H1 (cell line): ENCODE measurements around the gene TLL2. TPM values are rescaled to one million over a fixed set of nuclear protein-coding genes. Genes with fewer than 3 reads are reported as not detected.

Experiments
- CTCF ChIA-PET: fragments of 300-600 bp; sonication (Branson Sonifier 250); formaldehyde crosslinking; loops from one replicate; lab custom pipeline; 2021; ENCODE audit not compliant: partially characterized antibody; lab: Charles Lee
- POLR2A ChIA-PET: fragments of 300-600 bp; sonication (Branson Sonifier 250); formaldehyde crosslinking; loops from one replicate; lab custom pipeline; 2021; ENCODE audit warnings: inconsistent platforms; ENCODE audit not compliant: partially characterized antibody; lab: Charles Lee
- DNase-seq, 2 experiments: peaks; one replicate each; pipeline versions ENCODE4 v3.0.0 to v3.0.0-alpha.2; 2010 to 2022; ENCODE audit warnings: low spot score in 2 of 2, low read depth in 1 of 2, mixed read lengths in 1 of 2
- FAIRE-seq: peaks from 2 replicates; lab custom pipeline; 2011; peaks lifted over from hg19 to GRCh38; lab: Jason Lieb, UNC
- H2AFZ ChIP-seq: 2 replicates; pipeline ENCODE4 v1.8.1; 2012; ENCODE audit warnings: low read length, inconsistent platforms
- H2AK5ac ChIP-seq: 2 replicates; pipeline ENCODE4 v1.6.1; 2013; ENCODE audit warnings: low read depth, low read length
- H2BK120ac ChIP-seq: replicated peaks from 2 replicates; pipeline ENCODE3; 2013; ENCODE audit warnings: low read depth, low read length, inconsistent platforms
- H2BK12ac ChIP-seq: 2 replicates; pipeline ENCODE4 v1.6.1; 2013; ENCODE audit warnings: low read depth, low read length
- H2BK15ac ChIP-seq: 2 replicates; pipeline ENCODE4 v1.6.1; 2013; ENCODE audit warnings: low read length
- H2BK20ac ChIP-seq: 2 replicates; pipeline ENCODE4 v1.6.1; 2013; ENCODE audit warnings: low read length
- H2BK5ac ChIP-seq: 2 replicates; pipeline ENCODE4 v1.6.1; 2013; ENCODE audit warnings: low read depth, low read length
- H3K14ac ChIP-seq: 2 replicates; pipeline ENCODE4 v1.6.1; 2013; ENCODE audit warnings: inconsistent platforms; ENCODE audit not compliant: insufficient read length
- H3K18ac ChIP-seq: 2 replicates; pipeline ENCODE4 v1.6.1; 2013; ENCODE audit warnings: low read length; ENCODE audit errors: extremely low read depth
- H3K23ac ChIP-seq: 2 replicates; pipeline ENCODE4 v1.6.1; 2013; ENCODE audit warnings: inconsistent platforms; ENCODE audit not compliant: insufficient read length
- H3K23me2 ChIP-seq: 2 replicates; pipeline ENCODE4 v1.6.1; 2013; ENCODE audit warnings: low read depth, low read length
- H3K27ac ChIP-seq: 2 replicates; pipeline ENCODE4 v1.6.1; 2011; ENCODE audit warnings: low read depth, low read length, inconsistent platforms
- H3K27me3 ChIP-seq, 4 experiments: replicated peaks in 1 of 4; 1 replicate in 1 of 4; 2 replicates in 3 of 4; pipeline versions ENCODE4 v1.6.1 to v1.8.1; 2011 to 2013; ENCODE audit warnings: low read length in 3 of 4, mild to moderate bottlenecking in 3 of 4, inconsistent platforms in 2 of 4, mixed read lengths in 2 of 4, moderate library complexity in 1 of 4; ENCODE audit not compliant: control insufficient read depth in 3 of 4, insufficient read depth in 3 of 4; ENCODE audit errors: extremely low read depth in 1 of 4
- H3K36me3 ChIP-seq, 4 experiments: 2 replicates each; pipeline versions ENCODE4 v1.6.1 to v1.8.1; 2011 to 2013; ENCODE audit warnings: mild to moderate bottlenecking in 4 of 4, low read length in 3 of 4, moderate library complexity in 2 of 4, control low read depth in 1 of 4, inconsistent platforms in 1 of 4; ENCODE audit not compliant: insufficient read depth in 4 of 4, control insufficient read depth in 2 of 4
- H3K4ac ChIP-seq: replicated peaks from 2 replicates; pipeline ENCODE3; 2013; ENCODE audit warnings: low read length, low read depth, mixed read lengths, inconsistent platforms; ENCODE audit not compliant: insufficient read length
- H3K4me1 ChIP-seq, 4 experiments: replicated peaks in 1 of 4; 1 replicate in 1 of 4; 2 replicates in 3 of 4; pipeline versions ENCODE4 v1.6.1 to v1.8.1; 2011 to 2013; ENCODE audit warnings: low read length in 3 of 4, inconsistent platforms in 2 of 4, mixed read lengths in 1 of 4; ENCODE audit not compliant: insufficient read depth in 4 of 4, control insufficient read depth in 3 of 4
- H3K4me2 ChIP-seq, 2 experiments: 2 replicates each; pipeline versions ENCODE4 v1.6.1 to v1.8.1; 2011 to 2013; ENCODE audit warnings: low read depth in 2 of 2, low read length in 2 of 2, control low read depth in 1 of 2, inconsistent platforms in 1 of 2, mild to moderate bottlenecking in 1 of 2; ENCODE audit not compliant: insufficient read depth in 1 of 2
- H3K4me3 ChIP-seq, 4 experiments: fragments of 200-600, 300-600 bp in 1 of 4; sonication (generic), shearing (Covaris generic), sonication (Bioruptor Twin) in 1 of 4; 2 replicates each; pipeline versions ENCODE4 v1.5.1 to v1.8.1; 2011 to 2016; ENCODE audit warnings: low read length in 4 of 4, low read depth in 3 of 4, control low read depth in 2 of 4, inconsistent platforms in 2 of 4, mild to moderate bottlenecking in 2 of 4, mixed read lengths in 1 of 4, moderate library complexity in 1 of 4; ENCODE audit not compliant: insufficient read depth in 2 of 4; ENCODE audit errors: extremely low read depth in 1 of 4
- H3K56ac ChIP-seq: replicated peaks from 2 replicates; pipeline ENCODE3; 2013; ENCODE audit warnings: low read depth, mild to moderate bottlenecking, mixed read lengths, low read length, inconsistent platforms; ENCODE audit not compliant: insufficient read length
- H3K79me1 ChIP-seq: 2 replicates; pipeline ENCODE4 v1.6.1; 2013; ENCODE audit warnings: low read depth, low read length, control low read depth
- H3K79me2 ChIP-seq, 2 experiments: 2 replicates each; pipeline versions ENCODE4 v1.6.1 to v1.8.1; 2012 to 2013; ENCODE audit warnings: low read length in 2 of 2, mild to moderate bottlenecking in 2 of 2, inconsistent platforms in 1 of 2; ENCODE audit not compliant: insufficient read depth in 2 of 2, control insufficient read depth in 1 of 2
- H3K9ac ChIP-seq, 4 experiments: replicated peaks in 1 of 4; 1 replicate in 1 of 4; 2 replicates in 3 of 4; pipeline versions ENCODE4 v1.6.1 to v1.8.1; 2011 to 2013; ENCODE audit warnings: low read depth in 3 of 4, low read length in 3 of 4, control low read depth in 2 of 4, mild to moderate bottlenecking in 2 of 4, moderate library complexity in 2 of 4, inconsistent platforms in 1 of 4; ENCODE audit errors: extremely low read depth in 1 of 4
- H3K9me3 ChIP-seq, 2 experiments: 2 replicates each; pipeline versions ENCODE4 v1.6.1 to v1.8.1; 2012 to 2013; ENCODE audit warnings: mild to moderate bottlenecking in 2 of 2, moderate library complexity in 2 of 2, control low read depth in 1 of 2, inconsistent platforms in 1 of 2, low read depth in 1 of 2, low read length in 1 of 2, mixed read lengths in 1 of 2; ENCODE audit not compliant: insufficient read depth in 2 of 2
- H4K20me1 ChIP-seq, 2 experiments: replicated peaks in 1 of 2; 2 replicates each; pipeline versions ENCODE3 to v1.8.1; 2011 to 2013; ENCODE audit warnings: inconsistent platforms in 2 of 2, low read length in 2 of 2, mild to moderate bottlenecking in 1 of 2; ENCODE audit not compliant: insufficient read depth in 2 of 2, control insufficient read depth in 1 of 2
- H4K5ac ChIP-seq: 2 replicates; pipeline ENCODE4 v1.6.1; 2013; ENCODE audit warnings: low read length, low read depth, mixed read lengths, inconsistent platforms; ENCODE audit not compliant: insufficient read length
- H4K8ac ChIP-seq: 2 replicates; pipeline ENCODE4 v1.8.0; 2013; ENCODE audit warnings: mild to moderate bottlenecking, moderate library complexity, low read length, inconsistent platforms; ENCODE audit not compliant: insufficient read depth; ENCODE audit errors: extremely low read depth
- H4K91ac ChIP-seq: replicated peaks from 2 replicates; pipeline ENCODE3; 2013; ENCODE audit warnings: low read length, mixed read lengths, inconsistent platforms; ENCODE audit not compliant: insufficient read length
- FOSL1 ChIP-seq: IDR thresholded peaks from 2 replicates; pipeline ENCODE4 v1.6.1; 2011; ENCODE audit warnings: mild to moderate bottlenecking, low read depth, low read length, moderate library complexity; ENCODE audit not compliant: insufficient read depth
- SUZ12 ChIP-seq: fragments of 200-600 bp; sonication (generic); IDR thresholded peaks from 2 replicates; pipeline ENCODE4 v1.6.1; 2012; ENCODE audit warnings: mild to moderate bottlenecking, inconsistent platforms, low read length, moderate library complexity, mixed read lengths
- TAF7 ChIP-seq: optimal IDR thresholded peaks from 2 replicates; pipeline ENCODE3; 2011; ENCODE audit warnings: low read depth, mild to moderate bottlenecking, inconsistent platforms, low read length, moderate library complexity, borderline replicate concordance
- WGBS, 2 experiments: shearing (Covaris generic) in 1 of 2; methylation state at CpG; one replicate each; pipeline versions ENCODE4 v1.1.6 to v1.1.7; 2013 to 2015; ENCODE audit warnings: low lambda C conversion rate in 2 of 2, mixed read lengths in 2 of 2, inconsistent platforms in 1 of 2, low coverage in 1 of 2, missing lambda C conversion rate in 1 of 2; ENCODE audit not compliant: insufficient replicate concordance in 2 of 2, insufficient coverage in 1 of 2, insufficient read length in 1 of 2; ENCODE audit errors: extremely low coverage in 1 of 2, missing lambda C conversion rate in 1 of 2; 5-methylcytosine and 5-hydroxymethylcytosine counted together
- polyA plus RNA-seq, 7 experiments: library from polyadenylated mRNA; depleted of rRNA in 3 of 7; stranded (reverse) in 5 of 7; unstranded in 2 of 7; fragments of >200 nt in 5 of 7; fragments of 200-250 nt in 2 of 7; gene quantifications; 1 replicate in 5 of 7; 2 replicates in 1 of 7; 4 replicates in 1 of 7; pipeline versions ENCODE4 v1.2.1 to v1.2.3, GENCODE V29; 2011 to 2013; ENCODE audit warnings: missing spikeins in 2 of 7, mixed read lengths in 2 of 7
- total RNA-seq: library from RNA; stranded (reverse); fragmentation: NEBNext Ultra II Directional; extraction: Animal tissue kit (Norgen Biotek cat#: 25700); gene quantifications from 2 replicates; pipeline ENCODE4 v1.2.1, GENCODE V29; 2021

The TLL2 gene
- total and polyA plus RNA-seq, 2 of the 8 experiments (the other 6 are each of a cell fraction or from before 2014, with no cell fraction given): 2.4 to 3.2 TPM

DNA sequence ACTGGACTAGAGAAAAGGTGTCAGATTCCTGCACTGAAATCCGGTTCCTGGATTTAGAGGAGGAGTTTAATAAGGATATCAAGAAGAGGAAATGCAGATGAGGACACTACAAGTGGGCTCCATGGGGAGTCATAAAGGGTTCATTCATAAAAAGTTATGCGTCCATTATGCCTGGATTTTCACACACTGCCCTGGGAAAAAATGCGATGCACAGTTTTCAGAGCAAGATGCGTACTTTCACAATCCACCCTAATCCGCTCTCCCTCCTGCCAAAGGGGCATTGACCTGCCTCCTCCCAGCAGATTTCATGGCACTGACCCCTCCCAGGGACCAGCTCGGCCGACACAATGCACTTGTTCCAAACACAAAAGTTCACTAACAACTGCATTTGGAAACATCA, 112.7 kb downstream of the TLL2 start:
- no peak overlapping the region for H4K5ac ChIP-seq
- TF ChIP-seq SUZ12 (no peak), FOSL1 (no peak), TAF7 (peak; percentile 45)
- no peaks in the 10 kb centered on the region for H3K79me2 ChIP-seq
- H3K27ac ChIP-seq: no peak overlapping the region
- no peak overlapping the region for H2BK120ac ChIP-seq
- no peaks in the 10 kb centered on the region for H3K23me2 ChIP-seq
- H2BK20ac ChIP-seq: no peak overlapping the region
- H3K56ac ChIP-seq: no peak overlapping the region
- no peaks in the 10 kb centered on the region; a peak in 1 of 7 replicates for H3K27me3 ChIP-seq
- H4K91ac ChIP-seq: no peak overlapping the region
- FAIRE-seq (no peak), DNase-seq (no peak)
- no peak overlapping the region for H2BK12ac ChIP-seq
- H2AK5ac ChIP-seq: no peak overlapping the region
- H3K4me2 ChIP-seq: no peak overlapping the region
- H3K4ac ChIP-seq: no peak overlapping the region
- no peak overlapping the region for H2AFZ ChIP-seq
- no peak overlapping the region for H3K23ac ChIP-seq
- H2BK15ac ChIP-seq: no peak overlapping the region
- CTCF ChIA-PET: interaction anchor here (0.9 to 9.6 kb wide), 6 partner anchors 12 to 110 kb away, joined by 3 to 152 read pairs (median 4); partner anchors contain the start of gene TLL2
- no peak overlapping the region for H3K18ac ChIP-seq
- H3K4me1 ChIP-seq: peaks cover 0 to 7% (median 2%) of the 10 kb centered on the region in 4 experiments; a peak in 6 of 7 replicates
- H4K20me1 ChIP-seq: no peaks in the 10 kb centered on the region
- WGBS, 2 experiments: 89% methylated on average over 7 of the region's 7 CpGs; no CpG with 5 or more reads in 1 of the 2 experiments
- no peak overlapping the region for H3K4me3 ChIP-seq
- H3K14ac ChIP-seq: no peak overlapping the region
- H3K79me1 ChIP-seq: no peaks in the 10 kb centered on the region
- H2BK5ac ChIP-seq: no peak overlapping the region
- no peak overlapping the region for H3K9ac ChIP-seq
- H3K36me3 ChIP-seq: no peaks in the 10 kb centered on the region
- H4K8ac ChIP-seq: no peak overlapping the region; the same call in 1 of the 2 replicates
- H3K9me3 ChIP-seq: no peaks in the 10 kb centered on the region
- POLR2A ChIA-PET: no interaction called here
